Lower leg skin (tissue), 3 donors: Measurements from ENCODE around the gene NTPCR.

Experiments used
- POLR2A ChIP-seq, 2 donors: fragments of 450-650 bp; IDR thresholded peaks; one replicate each; pipeline ENCODE4 v1.6.1; 2016 to 2017; ENCODE audit warnings: antibody characterized with exemption in 2 of 2, mild to moderate bottlenecking in 1 of 2, moderate library complexity in 1 of 2
- TF ChIP-seq, protein P1 (sequence below), 3 donors: fragments of 450-650 bp; IDR thresholded peaks; one replicate each; pipeline ENCODE4 v1.5.1; 2016; ENCODE audit warnings: antibody characterized with exemption in 3 of 3, mild to moderate bottlenecking in 3 of 3, moderate library complexity in 2 of 3

DNA sequence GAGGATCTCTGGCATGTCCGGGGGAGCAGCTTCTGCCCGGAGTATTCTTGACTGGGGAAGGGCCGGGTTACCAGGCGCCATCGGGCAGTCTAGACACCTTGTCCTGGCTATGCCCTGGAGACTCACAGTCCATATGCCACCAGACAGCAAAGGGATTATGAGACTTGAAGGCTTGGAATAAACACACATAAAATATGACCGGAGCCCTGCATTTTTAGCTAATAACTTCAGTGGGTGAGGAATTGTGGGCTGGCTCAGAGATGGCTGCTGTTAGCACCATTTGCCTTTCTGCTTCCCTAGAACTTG lies 15.5 kb downstream of the NTPCR start:
- TF ChIP-seq, protein P1, sequence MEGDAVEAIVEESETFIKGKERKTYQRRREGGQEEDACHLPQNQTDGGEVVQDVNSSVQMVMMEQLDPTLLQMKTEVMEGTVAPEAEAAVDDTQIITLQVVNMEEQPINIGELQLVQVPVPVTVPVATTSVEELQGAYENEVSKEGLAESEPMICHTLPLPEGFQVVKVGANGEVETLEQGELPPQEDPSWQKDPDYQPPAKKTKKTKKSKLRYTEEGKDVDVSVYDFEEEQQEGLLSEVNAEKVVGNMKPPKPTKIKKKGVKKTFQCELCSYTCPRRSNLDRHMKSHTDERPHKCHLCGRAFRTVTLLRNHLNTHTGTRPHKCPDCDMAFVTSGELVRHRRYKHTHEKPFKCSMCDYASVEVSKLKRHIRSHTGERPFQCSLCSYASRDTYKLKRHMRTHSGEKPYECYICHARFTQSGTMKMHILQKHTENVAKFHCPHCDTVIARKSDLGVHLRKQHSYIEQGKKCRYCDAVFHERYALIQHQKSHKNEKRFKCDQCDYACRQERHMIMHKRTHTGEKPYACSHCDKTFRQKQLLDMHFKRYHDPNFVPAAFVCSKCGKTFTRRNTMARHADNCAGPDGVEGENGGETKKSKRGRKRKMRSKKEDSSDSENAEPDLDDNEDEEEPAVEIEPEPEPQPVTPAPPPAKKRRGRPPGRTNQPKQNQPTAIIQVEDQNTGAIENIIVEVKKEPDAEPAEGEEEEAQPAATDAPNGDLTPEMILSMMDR (IDR thresholded peaks at IDR 0.05), result no peak
- TF ChIP-seq POLR2A (IDR thresholded peaks at IDR 0.05), result no peak
